HCT116 (cell line): ENCODE data around the gene POLR1A. TPM values are rescaled to one million over a fixed set of nuclear protein-coding genes. Genes with fewer than 3 reads are reported as not detected.

Source experiments
- ATAC-seq: fragments of 200-7000 bp; cut with Tn5 transposase; 2 replicates; pipeline ENCODE4 v1.9.1; 2020; ENCODE audit warnings: mild to moderate bottlenecking, moderate library complexity
- BruUV-seq: library from RNA; stranded (reverse); fragments of 400-500 nt; replicated peaks from 2 replicates; lab custom pipeline; 2021; lab: Mats Ljungman, UMichigan
- CTCF ChIA-PET: fragments of 300-600 bp; sonication (Branson Sonifier 250); formaldehyde crosslinking; loops from one replicate; lab custom pipeline; 2021; ENCODE audit warnings: antibody characterized with exemption; lab: Charles Lee
- POLR2A ChIA-PET: fragments of 300-600, 350-600 bp; sonication (Branson Sonifier 250); formaldehyde crosslinking; loops from one replicate; lab custom pipeline; 2021; ENCODE audit warnings: antibody characterized with exemption; lab: Charles Lee
- RAD21 ChIA-PET, 2 experiments: fragments of 300-600 bp; sonication (Branson Sonifier 250); formaldehyde crosslinking; loops; one replicate each; lab custom pipeline; 2023; ENCODE audit warnings: low total read pairs in 2 of 2; ENCODE audit not compliant: uncharacterized antibody in 2 of 2, unreplicated experiment in 2 of 2, low non-redundant PET in 1 of 2; lab: Charles Lee
- DNase-seq: peaks from one replicate; pipeline ENCODE4 v3.0.0-alpha.2; 2010; ENCODE audit warnings: low read depth, low spot score
- H2AFZ ChIP-seq: fragments of 200-600 bp; shearing (Covaris generic), sonication (generic); 2 replicates; pipeline ENCODE4 v1.6.1; 2017; ENCODE audit warnings: low read depth, mixed run types, mixed read lengths, antibody characterized with exemption, low read length; ENCODE audit not compliant: poor library complexity, severe bottlenecking
- H3K27ac ChIP-seq: 2 replicates; pipeline ENCODE4 v1.5.1; 2012; ENCODE audit warnings: low read depth, low read length
- H3K27me3 ChIP-seq: fragments of 200-600 bp; sonication (generic); 2 replicates; pipeline ENCODE4 v1.6.1; 2016; ENCODE audit warnings: mixed run types, low read length, mixed read lengths; ENCODE audit not compliant: insufficient read depth
- H3K36me3 ChIP-seq, 2 experiments: fragments of 200-500 bp in 1 of 2; fragments of 200-600 bp in 1 of 2; sonication (Bioruptor generic) in 1 of 2; sonication (generic) in 1 of 2; 2 replicates each; pipeline versions ENCODE4 v1.5.1 to v1.6.1; 2014 to 2016; ENCODE audit warnings: low read length in 2 of 2, inconsistent platforms in 1 of 2, mixed read lengths in 1 of 2, mixed run types in 1 of 2; ENCODE audit not compliant: insufficient read depth in 2 of 2, control insufficient read depth in 1 of 2
- H3K4me1 ChIP-seq, 2 experiments: fragments of 200-600 bp in 1 of 2; sonication (generic) in 1 of 2; 2 replicates each; pipeline versions ENCODE4 v1.5.1 to v1.6.1; 2012 to 2017; ENCODE audit warnings: low read length in 2 of 2, inconsistent platforms in 1 of 2, mild to moderate bottlenecking in 1 of 2, mixed read lengths in 1 of 2, mixed run types in 1 of 2, moderate library complexity in 1 of 2; ENCODE audit not compliant: insufficient read depth in 2 of 2, control insufficient read depth in 1 of 2
- H3K4me2 ChIP-seq: fragments of 200-600 bp; sonication (generic); 2 replicates; pipeline ENCODE4 v1.6.1; 2017; ENCODE audit warnings: mixed run types, low read length, mixed read lengths
- H3K4me3 ChIP-seq, 2 experiments: fragments of 200-600 bp in 1 of 2; sonication (generic) in 1 of 2; replicated peaks in 1 of 2; 2 replicates each; pipeline ENCODE4 v1.5.1; 2011 to 2016; ENCODE audit warnings: low read length in 2 of 2, control low read depth in 1 of 2, low read depth in 1 of 2, mild to moderate bottlenecking in 1 of 2, mixed read lengths in 1 of 2, mixed run types in 1 of 2
- H3K79me2 ChIP-seq: fragments of 200-600 bp; sonication (generic); 2 replicates; pipeline ENCODE4 v1.6.1; 2017; ENCODE audit warnings: mild to moderate bottlenecking, mixed run types, low read length, moderate library complexity, mixed read lengths; ENCODE audit not compliant: insufficient read depth
- H3K9ac ChIP-seq: fragments of 200-600 bp; sonication (generic); 2 replicates; pipeline ENCODE4 v1.6.1; 2016; ENCODE audit warnings: low read length, mixed read lengths
- H3K9me2 ChIP-seq: fragments of 200-600 bp; sonication (generic), shearing (Covaris generic); 2 replicates; pipeline ENCODE4 v1.6.1; 2017; ENCODE audit warnings: mixed run types, mild to moderate bottlenecking, moderate library complexity; ENCODE audit not compliant: insufficient read depth
- H3K9me3 ChIP-seq, 2 experiments: fragments of 200-500 bp in 1 of 2; fragments of 200-600 bp in 1 of 2; sonication (Bioruptor generic) in 1 of 2; sonication (generic) in 1 of 2; 2 replicates each; pipeline ENCODE4 v1.6.1; 2014 to 2017; ENCODE audit warnings: low read length in 2 of 2, mixed read lengths in 2 of 2, inconsistent platforms in 1 of 2, low read depth in 1 of 2, mild to moderate bottlenecking in 1 of 2, mixed run types in 1 of 2, moderate library complexity in 1 of 2; ENCODE audit not compliant: control insufficient read depth in 1 of 2, insufficient read depth in 1 of 2
- H4K20me1 ChIP-seq: fragments of 200-600 bp; sonication (generic), shearing (Covaris generic); 2 replicates; pipeline ENCODE4 v1.6.1; 2017; ENCODE audit warnings: mixed run types, mild to moderate bottlenecking, moderate library complexity; ENCODE audit not compliant: insufficient read depth
- ELF1 ChIP-seq: IDR thresholded peaks from 2 replicates; pipeline ENCODE4 v1.6.1; 2012; ENCODE audit warnings: low read depth, borderline replicate concordance
- MAX ChIP-seq: IDR thresholded peaks from 2 replicates; pipeline ENCODE4 v1.6.1; 2012
- REST ChIP-seq: IDR thresholded peaks from 2 replicates; pipeline ENCODE4 v1.6.1; 2012; ENCODE audit warnings: low read depth
- SIN3A ChIP-seq: IDR thresholded peaks from 2 replicates; pipeline ENCODE4 v1.6.1; 2012; ENCODE audit warnings: low read depth
- SRF ChIP-seq: IDR thresholded peaks from 2 replicates; pipeline ENCODE4 v1.6.1; 2012; ENCODE audit warnings: low read depth
- YY1 ChIP-seq: IDR thresholded peaks from 2 replicates; pipeline ENCODE4 v1.6.1; 2011; ENCODE audit warnings: low read length, low read depth, moderate library complexity, mild to moderate bottlenecking; ENCODE audit not compliant: insufficient replicate concordance; ENCODE audit errors: extremely low read depth
- ZBTB33 ChIP-seq: IDR thresholded peaks from 2 replicates; pipeline ENCODE4 v1.6.1; 2011; ENCODE audit warnings: mild to moderate bottlenecking, low read length, moderate library complexity; ENCODE audit not compliant: insufficient replicate concordance; ENCODE audit errors: extremely low read depth
- ZNF274 ChIP-seq: fragments of 200-500 bp; sonication (Bioruptor generic); IDR thresholded peaks from 2 replicates; pipeline ENCODE4 v1.6.1; 2014; ENCODE audit warnings: mild to moderate bottlenecking, low read depth, low read length, inconsistent platforms
- intact Hi-C: fragments of 100-400 bp; cut with micrococcal nuclease; formaldehyde crosslinking; loops from 2 replicates; pipeline ENCODE4 v1.10.0; 2022
- total RNA-seq: library from RNA; stranded (reverse); gene quantifications from one replicate; pipeline ENCODE4 v1.2.1, GENCODE V29; 2021; ENCODE audit not compliant: unreplicated experiment

Gene POLR1A
- total RNA-seq, 1 experiment from 2014 or later = 46.6 TPM

- Histone ChIP-seq H3K9me2 (no peaks in the 10 kb centered on the region), H3K9me3 (no peaks in the 10 kb centered on the region), H4K20me1 (no peaks in the 10 kb centered on the region), H3K4me3 (no peak overlapping the region), H2AFZ (no peak overlapping the region), H3K27me3 (no peaks in the 10 kb centered on the region), H3K36me3 (peaks cover 43 to 55% of the 10 kb centered on the region in 2 experiments), H3K27ac (no peak overlapping the region), H3K9ac (no peak overlapping the region), H3K79me2 (no peaks in the 10 kb centered on the region), H3K4me1 (no peaks in the 10 kb centered on the region), H3K4me2 (no peak overlapping the region)
- ATAC-seq = no peak
- no peak for TF ChIP-seq YY1
- TF ChIP-seq REST = no peak
- no peak for TF ChIP-seq ZNF274
- TF ChIP-seq ELF1 = no peak
- TF ChIP-seq ZBTB33 = no peak
- TF ChIP-seq SRF = no peak
- no peak for TF ChIP-seq MAX
- no peak for TF ChIP-seq SIN3A
- ChIA-PET CTCF (no interaction called here), POLR2A (no interaction called here), RAD21 (no interaction called here)
- BruUV-seq = no TSS peak
- DNase-seq = no peak
- intact Hi-C loops = no loop called here
These were observed 61.6 kb downstream of the POLR1A start for GRCh38 chr2:86044045-86044444.
